Measurements from ENCODE around the gene OFD1.

GRCh38 chrX:13733506-13733905 lies 1.0 kb upstream of the OFD1 start:
- TF ChIP-seq GATA2 (IDR thresholded peaks at IDR 0.05; ENCODE audit: low read depth, low read length): no peak
- no peak for TF ChIP-seq GATA3 (IDR thresholded peaks at IDR 0.05; ENCODE audit: low read depth, low read length)
